Measurements from ENCODE around the gene FAM20A. TPM values are rescaled to one million over a fixed set of nuclear protein-coding genes. Genes with fewer than 3 reads are reported as not detected.
A peak's percentile ranks its signal among the peaks of the same experiment; 100 is the strongest.
"Not testable (repeated sequence)": the region's sequence is repeated elsewhere in the genome, so short reads cannot be mapped to it uniquely, and the experiment has no call there.

FAM20A gene
- polyA plus RNA-seq, 1 donor from 2014 or later = not detected

- H3K27ac Mint-ChIP-seq = no peak overlapping the region
- peaks cover 0 to 9% (median 1%) of the 10 kb centered on the region in 3 donors for H3K9me3 Mint-ChIP-seq
- H3K4me1 Mint-ChIP-seq = no peaks in the 10 kb centered on the region
- H3K36me3 Mint-ChIP-seq = peaks cover 3% of the 10 kb centered on the region
- H3K4me3 Mint-ChIP-seq = no peak overlapping the region
- H3K27me3 Mint-ChIP-seq = peaks cover 10% of the 10 kb centered on the region
Measured at GRCh38 chr17:68587847-68588246, 13.3 kb downstream of the FAM20A start.

GRCh38 chr17:68587026-68587425 is 14.1 kb downstream of the FAM20A start:
- H3K4me3 Mint-ChIP-seq = no peak overlapping the region
- H3K36me3 Mint-ChIP-seq = peaks cover 3% of the 10 kb centered on the region
- no peak overlapping the region for H3K27ac Mint-ChIP-seq
- H3K4me1 Mint-ChIP-seq = no peaks in the 10 kb centered on the region
- H3K27me3 Mint-ChIP-seq = peaks cover 8% of the 10 kb centered on the region
- peaks cover 0 to 9% (median 1%) of the 10 kb centered on the region in 3 donors for H3K9me3 Mint-ChIP-seq

GRCh38 chr17:68585643-68586042 is 15.5 kb downstream of the FAM20A start:
- no peaks in the 10 kb centered on the region for H3K4me1 Mint-ChIP-seq
- H3K27me3 Mint-ChIP-seq = peaks cover 6% of the 10 kb centered on the region
- H3K4me3 Mint-ChIP-seq = no peak overlapping the region
- peaks cover 3% of the 10 kb centered on the region for H3K36me3 Mint-ChIP-seq
- H3K9me3 Mint-ChIP-seq = peaks cover 0 to 9% (median 1%) of the 10 kb centered on the region in 3 donors
- no peak overlapping the region for H3K27ac Mint-ChIP-seq

- peaks cover 3% of the 10 kb centered on the region for H3K36me3 Mint-ChIP-seq
- no peak overlapping the region for H3K27ac Mint-ChIP-seq
- H3K4me1 Mint-ChIP-seq = no peaks in the 10 kb centered on the region
Measured at GRCh38 chr17:68584581-68585303, 16.4 kb downstream of the FAM20A start.

GRCh38 chr17:68582867-68583266 is 18.3 kb downstream of the FAM20A start:
- not testable (repeated sequence) for H3K27ac Mint-ChIP-seq, H3K9me3 Mint-ChIP-seq, H3K4me1 Mint-ChIP-seq, H3K36me3 Mint-ChIP-seq, H3K27me3 Mint-ChIP-seq, H3K4me3 Mint-ChIP-seq

More at GRCh38 chr17:68584581-68585303, 16.4 kb downstream of the FAM20A start:
- H3K4me3 Mint-ChIP-seq = no peak overlapping the region
- peaks cover 0 to 9% (median 1%) of the 10 kb centered on the region in 3 donors for H3K9me3 Mint-ChIP-seq
- H3K27me3 Mint-ChIP-seq = peaks cover 6% of the 10 kb centered on the region

GRCh38 chr17:68581863-68582645 is 19.1 kb downstream of the FAM20A start:
- H3K4me3 Mint-ChIP-seq = no peak overlapping the region
- peaks cover 0 to 1% (median 0%) of the 10 kb centered on the region in 3 donors for H3K9me3 Mint-ChIP-seq
- H3K4me1 Mint-ChIP-seq = no peaks in the 10 kb centered on the region
- no peaks in the 10 kb centered on the region for H3K36me3 Mint-ChIP-seq
- H3K27ac Mint-ChIP-seq = no peak overlapping the region
- peaks cover 6% of the 10 kb centered on the region for H3K27me3 Mint-ChIP-seq

- Mint-ChIP-seq H3K4me1 (no peaks in the 10 kb centered on the region), H3K4me3 (no peak overlapping the region), H3K27ac (no peak overlapping the region), H3K27me3 (peaks cover 6% of the 10 kb centered on the region), H3K36me3 (no peaks in the 10 kb centered on the region), H3K9me3 (no peaks in the 10 kb centered on the region)
Measured at GRCh38 chr17:68580236-68580770, 20.9 kb downstream of the FAM20A start.

- no peaks in the 10 kb centered on the region for H3K4me1 Mint-ChIP-seq
- H3K27me3 Mint-ChIP-seq = peaks cover 6% of the 10 kb centered on the region
- no peaks in the 10 kb centered on the region for H3K9me3 Mint-ChIP-seq
- H3K4me3 Mint-ChIP-seq = no peak overlapping the region
- no peaks in the 10 kb centered on the region for H3K36me3 Mint-ChIP-seq
- no peak overlapping the region for H3K27ac Mint-ChIP-seq
Measured at GRCh38 chr17:68579194-68579927, 21.8 kb downstream of the FAM20A start.

GRCh38 chr17:68578236-68578635 is 22.9 kb downstream of the FAM20A start:
- no peaks in the 10 kb centered on the region for H3K36me3 Mint-ChIP-seq
- H3K9me3 Mint-ChIP-seq = no peaks in the 10 kb centered on the region

GRCh38 chr17:68577497-68577821 is 23.7 kb downstream of the FAM20A start:
- Mint-ChIP-seq H3K4me1 (no peaks in the 10 kb centered on the region), H3K9me3 (no peaks in the 10 kb centered on the region), H3K4me3 (no peak overlapping the region), H3K27me3 (peaks cover 5% of the 10 kb centered on the region), H3K27ac (no peak overlapping the region), H3K36me3 (peaks cover 1% of the 10 kb centered on the region)

More at GRCh38 chr17:68578236-68578635, 22.9 kb downstream of the FAM20A start:
- no peaks in the 10 kb centered on the region for H3K4me1 Mint-ChIP-seq
- H3K4me3 Mint-ChIP-seq = no peak overlapping the region
- peaks cover 5% of the 10 kb centered on the region for H3K27me3 Mint-ChIP-seq
- H3K27ac Mint-ChIP-seq = peak overlapping the region in 1 of 3 donors; percentile 52

- H3K27ac Mint-ChIP-seq = no peak overlapping the region
- H3K4me3 Mint-ChIP-seq = no peak overlapping the region
- no peaks in the 10 kb centered on the region for H3K4me1 Mint-ChIP-seq
- peaks cover under 1% of the 10 kb centered on the region for H3K27me3 Mint-ChIP-seq
- peaks cover 1% of the 10 kb centered on the region for H3K36me3 Mint-ChIP-seq
- H3K9me3 Mint-ChIP-seq = no peaks in the 10 kb centered on the region
Measured at GRCh38 chr17:68576811-68577496, 24.2 kb downstream of the FAM20A start.

GRCh38 chr17:68576137-68576536 is 25.0 kb downstream of the FAM20A start:
- Mint-ChIP-seq H3K9me3 (no peaks in the 10 kb centered on the region), H3K36me3 (peaks cover 1% of the 10 kb centered on the region), H3K27me3 (no peaks in the 10 kb centered on the region), H3K27ac (no peak overlapping the region), H3K4me3 (no peak overlapping the region), H3K4me1 (no peaks in the 10 kb centered on the region)

- H3K27me3 Mint-ChIP-seq = no peaks in the 10 kb centered on the region
- peaks cover 1% of the 10 kb centered on the region for H3K36me3 Mint-ChIP-seq
- H3K9me3 Mint-ChIP-seq = no peaks in the 10 kb centered on the region
- no peak overlapping the region for H3K27ac Mint-ChIP-seq
- H3K4me1 Mint-ChIP-seq = peaks cover 0 to 3% (median 0%) of the 10 kb centered on the region in 3 donors
- H3K4me3 Mint-ChIP-seq = no peak overlapping the region
Measured at GRCh38 chr17:68573338-68573737, 27.8 kb downstream of the FAM20A start.

GRCh38 chr17:68572138-68572842 is 28.9 kb downstream of the FAM20A start:
- no peak overlapping the region for H3K27ac Mint-ChIP-seq
- no peaks in the 10 kb centered on the region for H3K9me3 Mint-ChIP-seq
- peaks cover 0 to 3% (median 0%) of the 10 kb centered on the region in 3 donors for H3K4me1 Mint-ChIP-seq
- H3K27me3 Mint-ChIP-seq = peaks cover under 1% of the 10 kb centered on the region
- peaks cover 1% of the 10 kb centered on the region for H3K36me3 Mint-ChIP-seq
- H3K4me3 Mint-ChIP-seq = no peak overlapping the region

All from IgD-negative memory B cell (primary cell).